Retina (tissue), 1 donor: ENCODE data around the gene ST8SIA2.
"Not testable (repeated sequence)": the region's sequence is repeated elsewhere in the genome, so short reads cannot be mapped to it uniquely, and the experiment has no call there.

Experiments
- DNase-seq: peaks from one replicate; pipeline ENCODE4 v3.0.0-alpha.2; 2016

ST8SIA2 gene

DNA sequence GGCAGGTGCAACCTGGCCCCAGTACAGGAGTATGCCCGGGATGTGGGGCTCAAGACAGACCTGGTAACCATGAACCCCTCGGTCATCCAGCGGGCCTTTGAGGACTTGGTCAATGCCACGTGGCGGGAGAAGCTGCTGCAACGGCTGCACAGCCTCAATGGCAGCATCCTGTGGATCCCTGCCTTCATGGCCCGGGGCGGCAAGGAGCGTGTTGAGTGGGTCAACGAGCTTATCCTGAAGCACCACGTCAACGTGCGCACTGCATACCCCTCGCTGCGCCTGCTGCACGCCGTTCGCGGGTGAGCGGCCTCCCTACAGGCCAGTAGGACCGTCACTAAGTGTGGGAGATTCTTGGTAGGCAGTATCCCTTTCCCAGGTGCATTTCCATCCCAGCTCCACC is 51.0 kb downstream of the ST8SIA2 start:
- no peak for DNase-seq

DNA sequence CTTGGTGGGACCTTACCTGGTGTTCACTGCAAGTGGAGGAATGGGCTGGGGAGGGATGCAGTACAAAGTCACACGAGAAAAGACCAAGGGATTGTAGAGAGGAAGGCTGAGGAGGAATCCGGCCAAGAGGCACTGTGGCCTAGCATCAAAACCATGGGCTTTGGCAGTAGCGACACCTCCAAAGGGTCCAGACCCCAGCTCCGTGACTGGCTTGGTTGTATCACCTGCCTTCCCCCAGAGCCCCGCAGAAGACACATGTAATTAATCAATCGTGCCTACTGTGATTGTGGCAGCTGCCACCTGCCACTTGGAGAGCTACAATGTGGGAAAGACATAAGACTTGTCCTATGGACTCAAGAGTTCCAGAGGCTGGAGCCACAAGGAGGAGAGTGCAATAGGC is 54.7 kb downstream of the ST8SIA2 start:
- DNase-seq: no peak

DNA sequence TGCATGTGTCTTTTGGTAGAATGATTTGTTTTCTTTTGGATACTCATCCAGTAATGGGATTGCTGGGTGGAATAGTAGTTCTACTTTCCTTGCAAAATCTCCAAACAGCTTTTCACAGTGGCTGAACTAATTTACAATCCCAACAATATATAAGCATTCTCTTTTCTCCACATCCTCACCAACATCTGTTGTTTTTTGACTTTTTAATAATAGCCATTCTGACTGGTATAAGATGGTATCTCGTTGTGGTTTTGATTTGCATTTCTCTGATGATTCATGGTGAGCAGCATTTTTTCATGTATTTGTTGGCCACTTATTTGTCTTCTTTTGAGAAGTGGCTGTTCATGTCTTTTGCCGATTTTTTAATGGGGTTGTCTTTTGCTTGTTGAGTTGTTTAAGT is 55.8 kb downstream of the ST8SIA2 start:
- DNase-seq: no peak

DNA sequence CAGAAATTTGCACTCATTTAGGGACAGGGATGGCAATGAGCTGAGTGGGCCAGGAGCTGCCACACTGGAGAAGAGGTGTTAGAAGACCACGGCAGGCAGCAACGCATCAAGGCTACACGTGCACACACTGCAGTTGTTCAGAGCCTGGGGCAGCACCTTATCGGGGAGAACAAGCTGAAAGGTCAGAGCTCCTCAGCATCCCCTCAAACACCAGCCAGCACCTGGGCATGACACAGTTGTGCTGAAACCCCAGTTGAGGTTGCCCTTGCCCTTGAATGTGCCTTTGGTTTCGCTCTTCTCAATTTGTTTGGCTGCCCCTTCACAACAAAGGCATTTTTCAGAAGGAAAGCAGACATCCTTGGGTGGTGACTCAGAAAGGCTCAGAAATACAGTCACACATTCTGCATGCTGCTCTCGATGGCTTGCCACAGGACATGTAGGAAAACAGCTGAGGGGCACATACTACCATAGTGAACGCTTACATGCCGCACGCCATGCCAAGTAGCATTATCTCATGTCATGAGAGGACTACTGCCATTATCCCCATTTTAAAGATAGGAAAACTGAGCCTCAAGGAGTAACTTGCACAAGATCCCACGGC is 57.6 kb downstream of the ST8SIA2 start:
- no peak for DNase-seq

DNA sequence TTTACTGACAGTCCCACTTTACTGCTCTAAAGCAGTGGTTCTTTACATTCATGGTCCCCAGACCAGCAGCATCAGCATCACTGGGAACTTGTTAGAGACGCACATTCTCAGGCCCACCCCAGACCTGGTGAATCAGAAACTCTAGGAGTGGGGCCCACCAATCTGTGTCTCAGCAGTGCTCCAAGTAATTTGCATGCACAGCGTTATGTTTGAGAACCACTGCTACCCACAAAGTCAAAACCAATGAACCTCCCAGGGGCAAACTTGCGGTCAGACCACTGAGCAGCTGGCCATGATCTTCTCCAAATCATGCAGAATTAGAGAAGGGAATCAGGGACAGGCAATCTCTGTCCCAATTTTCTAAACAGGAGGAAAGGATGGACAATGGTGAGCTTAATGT is 58.5 kb downstream of the ST8SIA2 start:
- no peak for DNase-seq

GRCh38 chr15:92453607-92454006 is 59.9 kb downstream of the ST8SIA2 start:
- no peak for DNase-seq

DNA sequence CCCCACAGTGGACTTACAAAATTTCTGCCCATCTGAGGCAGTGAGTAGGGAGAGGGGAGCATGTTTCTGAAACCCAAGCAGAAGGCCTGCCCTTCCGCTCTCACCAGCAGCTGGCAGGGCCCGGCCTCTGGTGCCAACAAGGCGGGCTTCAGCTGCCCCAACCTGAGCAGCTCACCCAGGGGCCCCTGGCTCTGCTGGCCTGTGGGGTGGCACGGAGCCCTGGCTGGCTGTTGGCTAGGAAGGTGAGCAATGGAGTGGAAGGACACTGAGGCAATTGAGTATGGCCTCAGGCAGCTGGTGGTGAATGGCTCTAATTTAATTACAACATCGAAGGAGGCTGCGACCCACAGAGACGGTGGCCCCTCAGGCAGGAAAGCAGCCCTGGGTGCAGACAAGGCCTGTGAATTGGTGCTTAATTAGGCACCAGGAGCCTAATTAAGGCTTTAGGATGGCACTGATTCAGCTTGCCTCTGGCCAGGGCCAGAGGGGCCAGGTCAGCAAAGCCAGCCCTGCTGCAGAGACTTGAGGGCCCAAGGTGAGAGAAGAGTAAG is 60.9 kb downstream of the ST8SIA2 start:
- peak; percentile 55 for DNase-seq

GRCh38 chr15:92455271-92455670 is 61.6 kb downstream of the ST8SIA2 start:
- DNase-seq: no peak

DNA sequence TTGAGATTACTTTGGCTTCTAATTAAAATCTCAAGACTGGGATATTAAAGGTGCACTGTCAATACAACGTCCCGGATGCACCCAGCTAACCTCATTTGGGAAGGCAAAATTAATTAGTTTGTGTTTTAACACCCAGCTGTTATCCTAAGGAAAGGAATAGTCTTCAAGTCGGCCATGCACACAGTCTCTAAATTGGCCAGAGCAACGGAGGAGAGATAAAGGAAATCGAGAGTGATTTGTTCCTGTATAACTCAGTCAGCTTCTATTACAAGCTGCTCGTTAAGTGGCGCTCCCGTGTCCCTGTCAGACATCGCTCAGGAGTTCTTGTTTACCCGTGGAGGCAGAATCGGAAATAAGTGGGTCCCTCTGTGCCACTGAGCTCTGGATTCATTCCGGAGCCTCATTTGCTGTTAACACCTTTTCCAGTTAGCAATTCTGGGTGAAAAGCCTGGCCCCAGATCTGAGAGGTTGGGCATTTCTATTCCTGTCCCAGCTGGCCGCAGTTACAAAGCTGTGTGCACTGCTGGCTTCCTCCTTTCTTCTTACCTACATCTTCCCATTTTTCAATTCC is 63.9 kb downstream of the ST8SIA2 start:
- DNase-seq: peak; percentile 27

DNA sequence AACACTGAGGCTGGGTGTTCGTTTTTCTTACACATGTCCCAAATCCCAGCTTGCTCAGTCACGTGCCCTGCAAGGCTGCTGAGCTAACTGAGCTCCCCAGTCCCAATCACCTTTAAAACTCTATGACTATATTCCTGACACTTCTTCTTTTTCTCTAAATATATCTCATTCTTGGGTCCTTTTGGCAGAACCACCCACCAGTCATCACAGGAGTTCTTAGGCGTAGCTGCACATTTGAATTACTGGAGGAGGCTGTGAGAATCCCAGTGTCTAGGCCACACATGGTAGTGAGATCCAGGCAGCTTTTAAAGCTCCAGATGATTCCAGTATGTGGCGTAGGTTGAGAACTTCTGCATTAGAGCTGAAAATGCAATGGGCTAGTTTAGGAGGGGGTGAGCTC is 66.3 kb downstream of the ST8SIA2 start:
- DNase-seq: no peak

- no peak for DNase-seq
Measured at GRCh38 chr15:92462424-92463125, 68.9 kb downstream of the ST8SIA2 start.

GRCh38 chr15:92463352-92463751 is 69.7 kb downstream of the ST8SIA2 start:
- no peak for DNase-seq

DNA sequence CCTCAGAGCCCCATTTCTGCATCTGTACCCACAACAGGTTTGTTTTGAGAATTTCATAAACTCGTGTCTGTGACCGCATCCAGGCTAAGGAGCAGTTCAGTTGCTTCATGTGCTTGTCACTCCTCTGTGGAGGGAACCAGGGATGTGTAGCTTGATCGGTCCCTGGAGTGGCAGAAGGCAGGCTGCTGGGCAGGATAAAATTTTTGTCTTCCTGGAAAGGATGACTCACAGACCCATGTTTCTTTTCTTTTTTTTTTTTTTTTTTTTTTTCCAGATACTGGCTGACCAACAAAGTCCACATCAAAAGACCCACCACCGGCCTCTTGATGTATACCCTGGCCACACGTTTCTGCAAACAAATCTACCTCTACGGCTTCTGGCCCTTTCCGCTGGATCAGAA is 70.1 kb downstream of the ST8SIA2 start:
- DNase-seq: no peak

DNA sequence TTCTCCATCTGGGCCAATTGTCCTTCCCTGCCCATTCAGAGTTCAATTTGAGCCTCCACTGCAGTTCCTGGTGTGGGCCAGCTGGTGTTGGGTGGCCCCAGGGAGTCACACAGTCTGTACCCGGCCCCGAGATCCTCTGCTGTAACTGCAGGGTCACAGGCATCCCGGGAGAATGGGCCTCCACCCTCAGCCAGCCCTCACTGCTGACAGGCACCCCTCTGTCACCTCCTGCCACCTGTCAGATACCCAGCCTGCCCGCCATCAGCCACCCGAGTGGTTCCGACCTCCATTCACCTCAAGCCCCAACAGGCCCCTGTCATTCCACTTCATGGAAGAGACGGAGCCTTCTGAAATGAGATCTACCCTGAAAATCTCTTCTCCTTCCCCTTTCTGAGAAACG is 73.2 kb downstream of the ST8SIA2 start:
- no peak for DNase-seq

DNA sequence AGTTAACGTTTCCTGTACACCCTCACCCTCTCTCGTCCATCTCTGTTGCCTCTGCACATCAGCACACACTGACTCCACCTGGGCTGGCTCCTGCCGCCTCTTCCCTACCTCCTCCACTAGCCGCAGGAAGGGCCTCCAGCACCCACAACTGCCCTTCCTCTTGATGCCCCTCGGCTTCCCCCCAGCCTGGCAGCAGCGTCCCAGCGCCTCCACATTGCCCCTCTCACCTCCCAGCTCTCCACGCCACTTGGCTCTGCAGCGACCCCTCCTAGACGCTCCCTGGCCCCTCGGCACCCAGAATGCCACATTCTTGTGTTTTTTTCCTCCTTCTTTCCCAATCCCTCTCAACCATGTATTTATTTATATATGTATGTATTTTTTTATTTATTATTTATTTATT is 73.6 kb downstream of the ST8SIA2 start:
- DNase-seq: no peak

GRCh38 chr15:92468991-92469390 is 75.3 kb downstream of the ST8SIA2 start:
- no peak for DNase-seq

DNA sequence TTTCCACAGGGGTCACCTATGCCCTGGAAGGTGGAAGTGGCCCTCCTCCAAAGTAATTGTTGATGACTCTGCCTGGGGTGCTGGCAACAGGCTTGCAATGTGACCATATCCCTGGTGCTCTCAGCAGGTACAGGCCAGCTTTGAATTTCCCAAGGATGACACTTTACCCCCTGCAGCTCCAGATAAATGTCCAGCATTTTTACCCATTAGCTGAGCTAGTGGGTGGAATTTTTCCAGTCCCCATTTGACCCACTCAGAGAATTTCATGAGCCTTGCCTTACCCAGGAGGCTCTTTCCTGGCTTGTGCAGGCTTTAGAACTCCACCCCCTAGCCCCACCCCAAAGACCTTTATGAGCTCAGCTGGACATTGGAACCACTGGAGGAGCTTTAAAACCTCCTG is 77.6 kb downstream of the ST8SIA2 start:
- no peak for DNase-seq

GRCh38 chr15:92473756-92474155 is 80.1 kb downstream of the ST8SIA2 start:
- no peak for DNase-seq

DNA sequence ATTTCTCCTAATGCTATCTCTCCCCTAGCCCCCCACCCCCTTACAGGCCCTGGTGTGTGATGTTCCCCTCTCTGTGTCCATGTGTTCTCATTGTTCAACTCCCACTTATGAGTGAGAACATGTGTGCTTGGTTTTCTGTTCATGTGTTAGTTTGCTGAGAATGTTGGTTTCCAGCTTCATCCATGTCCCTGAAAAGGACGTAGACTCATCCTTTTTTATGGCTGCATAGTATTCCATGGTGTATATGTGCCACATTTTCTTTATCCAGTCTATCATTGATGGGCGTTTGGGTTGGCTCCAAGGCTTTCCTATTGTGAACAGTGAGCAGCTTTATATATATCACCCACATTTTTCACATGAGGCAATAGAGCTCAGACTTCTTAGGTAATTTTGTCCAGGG is 86.0 kb downstream of the ST8SIA2 start:
- DNase-seq: not testable (repeated sequence)

DNA sequence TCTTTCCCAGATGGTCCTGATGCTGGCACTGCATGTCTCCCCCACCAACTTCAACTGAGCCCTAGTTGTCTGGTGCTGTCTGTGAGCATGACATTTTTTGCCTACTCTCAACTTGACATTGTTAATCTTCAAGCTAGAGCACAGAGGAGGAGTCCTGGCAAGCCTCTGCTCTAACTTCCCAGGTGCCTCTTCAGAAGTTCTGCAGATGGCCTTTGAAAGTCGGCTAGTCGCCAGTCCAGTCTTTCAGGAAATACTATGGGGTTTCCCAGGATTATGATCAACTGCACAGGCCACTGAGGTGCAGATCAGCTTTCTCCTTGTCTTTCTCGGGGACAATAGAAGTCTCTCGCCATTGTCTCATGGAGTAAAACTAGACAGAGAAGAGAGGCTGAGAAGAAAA is 86.7 kb downstream of the ST8SIA2 start:
- DNase-seq: no peak

GRCh38 chr15:92485441-92485840 is 91.8 kb downstream of the ST8SIA2 start:
- DNase-seq: no peak

- DNase-seq: no peak
Measured at GRCh38 chr15:92492551-92493115, 99.0 kb downstream of the ST8SIA2 start.

GRCh38 chr15:92494806-92495336 is 101.2 kb downstream of the ST8SIA2 start:
- no peak for DNase-seq

DNA sequence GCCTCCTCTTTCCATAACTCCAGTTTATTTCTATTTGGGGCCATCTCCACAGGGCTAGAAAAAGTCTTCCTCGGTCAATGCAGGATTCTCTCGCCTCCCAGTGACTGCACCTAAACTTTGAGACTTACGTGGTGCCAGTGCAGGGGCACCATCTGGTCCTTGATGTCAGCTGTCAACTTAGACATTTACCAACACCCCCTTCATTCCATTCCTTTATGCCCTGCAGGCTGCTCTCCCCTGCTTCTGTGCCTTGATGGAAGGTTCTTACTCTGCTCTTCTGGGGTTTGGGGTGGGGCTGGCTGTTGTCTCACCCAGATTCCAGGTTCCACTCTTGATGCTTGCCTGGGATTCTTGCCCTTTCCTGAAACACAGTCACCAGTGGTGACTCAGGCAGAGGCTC is 101.8 kb downstream of the ST8SIA2 start:
- no peak for DNase-seq
